GM21367 (cell line): ENCODE measurements around the gene AGBL1.
"Not testable (repeated sequence)": the region's sequence is repeated elsewhere in the genome, so short reads cannot be mapped to it uniquely, and the experiment has no call there.

Experiments
- ATAC-seq: cut with Tn5 transposase; IDR thresholded peaks from one replicate; pipeline ENCODE4 v1.9.1; 2021; ENCODE audit not compliant: unreplicated experiment

Gene AGBL1

DNA sequence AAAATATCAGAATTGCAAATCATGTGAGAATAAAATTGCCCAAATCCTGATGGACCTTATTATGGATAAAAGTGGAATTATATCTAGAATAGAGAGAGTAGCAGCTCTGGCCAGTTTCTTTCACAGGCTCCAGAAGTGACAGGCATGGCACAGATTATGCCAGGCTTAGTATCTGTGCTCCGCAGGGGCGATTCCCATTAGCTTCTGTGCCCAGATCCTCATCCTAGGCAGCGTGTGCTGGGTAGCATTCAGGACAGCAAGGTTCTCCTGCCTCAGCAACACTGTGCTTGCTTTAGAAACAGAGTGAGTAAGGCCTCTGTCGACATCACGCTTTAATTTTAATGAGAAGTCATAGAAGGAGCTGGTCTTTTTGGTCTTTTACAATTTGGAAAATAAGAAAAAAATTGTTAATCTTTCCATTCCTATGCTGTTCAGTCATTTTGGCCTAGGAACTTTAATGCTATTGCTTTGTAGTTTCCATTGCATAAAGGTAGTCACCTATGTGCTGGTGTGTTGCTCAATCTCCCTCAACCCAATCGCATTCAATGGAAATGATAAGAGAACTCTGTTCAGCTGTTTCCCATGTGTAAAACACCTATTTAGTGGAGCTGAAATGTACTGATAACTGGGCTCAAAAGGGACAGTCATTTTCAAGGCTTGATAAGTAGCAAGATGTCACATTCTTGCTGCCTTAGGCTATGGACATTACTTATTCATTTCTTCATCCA is 770.1 kb downstream of the AGBL1 start:
- ATAC-seq = no peak

- ATAC-seq = no peak
These were observed 771.3 kb downstream of the AGBL1 start for GRCh38 chr15:86850939-86851338.

DNA sequence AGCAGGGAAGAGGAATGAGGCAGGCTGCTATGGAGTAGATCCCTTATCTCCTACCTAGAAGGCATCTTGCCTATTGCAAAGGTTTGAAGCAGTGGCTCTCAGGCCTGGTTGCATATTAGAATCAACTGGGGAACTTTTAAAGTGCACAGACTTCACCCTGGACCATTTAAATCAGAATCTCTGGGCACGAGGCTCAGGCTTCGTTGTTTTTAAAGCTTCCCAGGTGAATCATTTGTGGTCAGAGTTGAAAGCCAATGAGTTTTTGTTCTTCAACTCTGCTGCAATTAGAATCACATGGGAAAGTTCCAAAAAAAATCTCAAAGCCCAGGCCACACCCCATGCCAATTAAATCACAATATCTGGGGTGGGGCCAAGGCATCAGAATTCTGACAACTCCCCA is 773.1 kb downstream of the AGBL1 start:
- no peak for ATAC-seq

- ATAC-seq = no peak
These were observed 774.5 kb downstream of the AGBL1 start for GRCh38 chr15:86854176-86854575.

DNA sequence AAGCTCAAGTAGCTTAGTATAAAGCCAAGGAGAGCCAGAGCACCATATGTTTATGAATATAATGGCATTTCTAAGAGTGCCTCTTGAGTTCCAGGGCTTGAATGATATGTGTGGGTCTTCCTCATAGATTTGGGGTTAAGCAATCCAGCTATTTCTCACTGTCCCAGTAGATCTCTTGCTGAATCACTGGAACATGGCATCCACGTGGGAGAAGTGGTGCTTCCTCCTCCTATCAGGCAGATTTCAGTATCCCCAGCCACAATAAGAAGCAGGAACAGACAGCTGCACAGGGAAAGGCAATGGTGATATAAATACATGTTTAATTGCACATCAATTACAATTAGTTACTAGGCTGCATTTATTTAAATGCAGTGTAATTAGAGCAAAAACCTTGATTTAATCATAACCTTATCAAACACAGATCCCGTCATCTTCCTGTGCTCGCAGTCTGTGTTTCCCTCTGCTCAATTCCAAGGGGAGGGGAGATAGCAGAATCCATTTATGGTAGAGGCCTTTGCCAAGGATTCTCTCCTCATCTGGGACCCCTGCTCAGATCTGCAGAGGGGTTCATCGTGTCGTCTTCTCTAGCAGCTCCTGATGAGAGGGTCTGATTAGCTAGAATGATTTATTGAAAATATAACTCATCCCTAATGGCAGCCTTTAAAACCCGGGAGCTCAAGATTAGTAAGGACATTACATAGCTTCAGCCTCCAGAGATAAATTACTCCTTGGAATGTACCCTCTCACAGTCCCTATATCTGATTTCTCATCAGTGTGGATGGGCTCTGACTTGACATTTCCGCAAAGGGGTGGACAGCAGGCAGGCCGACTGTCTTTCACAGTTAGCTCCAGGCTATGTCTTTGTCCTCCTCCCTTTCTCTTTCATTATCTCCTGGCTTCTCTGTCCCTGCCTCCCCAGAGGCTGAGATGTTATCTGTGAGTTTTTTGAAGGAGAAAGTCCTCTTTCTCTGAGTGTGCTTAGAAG is 775.9 kb downstream of the AGBL1 start:
- no peak for ATAC-seq

DNA sequence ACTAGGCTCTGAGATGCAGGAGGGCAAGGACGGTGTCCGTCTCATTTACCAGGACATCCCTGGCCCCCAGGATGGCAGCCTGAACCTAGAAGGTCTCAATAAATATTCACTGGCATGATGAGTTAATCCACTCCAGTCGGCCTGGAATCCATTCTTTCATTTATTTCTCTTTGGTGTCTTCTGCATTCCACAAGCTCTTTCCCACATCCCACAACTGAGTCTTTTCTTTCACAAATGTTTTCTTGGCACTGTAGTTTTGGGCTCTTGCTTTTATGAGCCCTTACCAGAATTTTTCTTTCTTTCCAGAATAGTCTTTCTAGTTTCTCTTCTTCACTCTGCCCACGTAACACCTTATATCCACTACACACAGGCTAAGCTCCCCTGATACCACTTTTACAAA is 778.0 kb downstream of the AGBL1 start:
- no peak for ATAC-seq

GRCh38 chr15:86863226-86863915 is 783.7 kb downstream of the AGBL1 start:
- no peak for ATAC-seq

- no peak for ATAC-seq
These were observed 786.2 kb downstream of the AGBL1 start for GRCh38 chr15:86865920-86866319.

DNA sequence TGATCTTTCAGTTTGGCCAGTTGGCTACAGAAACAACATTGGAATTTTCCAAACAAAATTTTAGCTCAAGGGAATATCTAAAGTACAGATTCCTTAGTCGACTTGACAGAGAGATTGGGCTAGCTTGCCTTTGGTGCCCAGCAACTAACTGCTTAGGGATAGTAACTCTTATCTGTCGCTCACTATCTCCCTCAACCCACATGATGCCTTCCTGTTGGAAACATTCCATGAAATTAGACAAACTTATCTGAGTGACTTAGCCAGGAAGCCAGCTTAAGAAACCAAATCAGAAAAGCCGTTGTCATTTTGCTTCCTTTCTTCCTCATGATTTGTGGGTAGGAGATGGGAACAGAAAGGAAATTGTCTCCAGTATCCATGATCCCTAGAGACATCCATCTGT is 791.2 kb downstream of the AGBL1 start:
- no peak for ATAC-seq

DNA sequence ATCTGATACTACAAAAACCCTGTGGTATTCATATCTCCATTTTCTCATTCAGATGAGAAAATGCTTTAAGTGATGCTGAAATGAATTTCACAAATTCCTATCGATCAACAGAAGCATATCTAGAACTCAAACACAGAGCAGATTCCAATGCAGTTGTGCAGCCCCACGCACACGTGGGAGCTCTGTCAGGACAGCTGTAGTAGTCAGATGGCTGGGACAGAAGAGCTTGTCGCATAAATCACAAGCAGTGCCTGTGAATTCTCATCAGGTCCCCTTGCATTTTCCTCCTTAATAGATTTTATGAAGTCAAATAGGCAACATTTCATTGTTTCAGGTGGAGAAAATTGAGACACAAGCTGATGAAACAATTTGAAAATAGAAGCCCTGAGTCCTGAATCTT is 792.3 kb downstream of the AGBL1 start:
- no peak for ATAC-seq

DNA sequence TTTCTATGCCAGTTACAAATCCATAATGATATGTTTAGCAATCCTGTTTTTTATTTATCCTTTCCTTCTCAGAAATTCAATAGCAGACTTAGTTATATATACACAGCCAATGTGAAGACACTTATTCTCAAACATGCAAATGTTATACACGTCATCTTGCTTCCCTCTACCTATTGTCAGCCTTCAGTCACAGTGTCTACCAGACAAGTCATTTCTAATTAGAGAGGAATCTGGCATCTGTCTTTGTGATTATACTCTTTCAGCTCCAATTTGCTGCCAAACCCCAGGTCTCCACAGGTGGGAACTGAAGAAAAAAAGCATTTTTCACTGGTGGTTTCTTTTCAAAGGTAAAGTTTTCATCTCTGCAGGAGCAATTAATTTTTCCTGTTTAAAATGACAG is 793.1 kb downstream of the AGBL1 start:
- ATAC-seq = no peak

DNA sequence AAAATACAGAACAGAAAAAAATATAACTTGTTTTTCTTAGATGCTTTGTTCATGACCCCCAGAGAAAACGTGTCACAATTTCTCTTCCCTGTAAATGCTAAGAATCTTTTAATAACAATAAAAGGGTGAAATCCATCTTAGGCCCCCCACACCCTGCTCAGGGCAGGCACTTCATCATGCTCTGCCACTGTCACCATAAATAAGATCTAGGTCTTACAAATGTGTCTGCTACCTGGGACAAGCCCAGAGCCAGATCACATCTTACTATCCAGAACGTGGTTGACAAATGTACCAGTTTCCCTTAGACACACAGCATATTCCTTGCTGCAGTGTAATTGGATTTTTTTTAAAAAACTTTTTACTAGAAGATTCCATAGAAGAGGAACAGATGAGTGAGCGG is 795.4 kb downstream of the AGBL1 start:
- ATAC-seq = no peak

- ATAC-seq = no peak
These were observed 796.8 kb downstream of the AGBL1 start for GRCh38 chr15:86876387-86876944.

DNA sequence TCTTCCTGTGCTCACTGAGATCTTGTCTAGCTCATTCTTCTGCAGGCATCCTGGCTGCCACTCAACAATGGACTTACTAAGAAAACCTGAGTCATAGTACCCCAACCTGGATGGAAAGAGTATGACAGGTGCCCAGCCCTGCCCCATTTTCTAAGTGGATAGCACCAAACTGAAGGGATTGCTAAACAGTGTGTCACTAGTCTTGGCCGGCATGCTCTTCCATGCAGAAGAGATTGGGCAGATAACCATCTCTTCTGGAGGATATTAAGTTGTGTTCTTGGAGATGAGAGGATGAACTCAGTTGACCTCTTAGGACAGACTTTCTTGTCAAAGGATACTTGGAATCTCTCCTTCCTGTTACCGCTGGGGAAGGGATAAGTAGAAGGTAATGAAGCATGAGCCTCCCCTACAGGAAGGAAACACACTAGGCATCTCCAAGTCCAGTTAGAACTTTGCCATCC is 797.5 kb downstream of the AGBL1 start:
- ATAC-seq = no peak

- ATAC-seq = not testable (repeated sequence)
These were observed 799.2 kb downstream of the AGBL1 start for GRCh38 chr15:86878844-86879243.

DNA sequence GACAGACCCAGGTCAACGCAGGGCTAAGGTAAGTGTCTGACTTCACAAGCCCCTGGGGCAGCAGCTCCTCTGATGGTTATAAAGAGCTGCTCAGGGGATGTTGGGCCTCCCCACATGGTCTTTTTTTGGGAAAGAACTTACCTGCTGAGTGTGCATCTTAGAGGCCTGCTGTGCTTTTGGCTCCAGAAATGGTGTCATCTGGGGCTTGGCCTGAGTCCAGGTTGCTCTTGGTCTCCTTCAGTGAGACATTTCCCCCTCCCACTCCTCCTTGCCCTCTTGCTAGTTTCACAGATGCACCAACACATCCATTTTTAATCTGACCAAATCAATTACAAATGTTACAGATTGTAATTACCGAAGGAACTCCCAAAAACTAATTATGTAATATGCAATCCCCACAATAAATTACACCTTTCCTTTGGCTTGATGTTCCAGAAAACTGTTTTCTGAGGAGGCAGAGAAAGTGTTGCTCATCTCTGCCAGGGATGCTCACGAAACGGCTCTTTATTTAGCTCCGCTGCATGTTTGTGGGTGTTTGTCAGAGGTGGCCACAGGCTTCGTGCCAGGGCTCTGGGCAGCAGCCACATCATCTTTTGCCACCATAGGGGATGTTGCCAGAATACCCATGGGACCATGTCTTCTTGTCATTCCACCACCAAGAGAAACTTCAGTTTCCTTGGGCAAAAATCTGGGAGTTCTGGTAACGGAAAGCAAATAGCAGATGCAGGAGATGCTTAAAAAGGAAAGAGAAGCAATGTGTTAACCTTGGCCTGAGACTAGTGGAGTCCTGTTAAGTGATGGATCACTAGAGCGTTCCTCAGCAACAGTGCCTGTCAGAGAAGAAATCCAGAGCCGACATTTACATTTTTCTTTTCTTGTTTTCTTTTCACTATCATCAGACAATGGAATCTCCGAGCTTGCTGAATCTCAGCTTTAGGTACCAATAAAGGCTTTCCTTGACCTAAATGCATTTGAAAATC is 799.9 kb downstream of the AGBL1 start:
- ATAC-seq = no peak

DNA sequence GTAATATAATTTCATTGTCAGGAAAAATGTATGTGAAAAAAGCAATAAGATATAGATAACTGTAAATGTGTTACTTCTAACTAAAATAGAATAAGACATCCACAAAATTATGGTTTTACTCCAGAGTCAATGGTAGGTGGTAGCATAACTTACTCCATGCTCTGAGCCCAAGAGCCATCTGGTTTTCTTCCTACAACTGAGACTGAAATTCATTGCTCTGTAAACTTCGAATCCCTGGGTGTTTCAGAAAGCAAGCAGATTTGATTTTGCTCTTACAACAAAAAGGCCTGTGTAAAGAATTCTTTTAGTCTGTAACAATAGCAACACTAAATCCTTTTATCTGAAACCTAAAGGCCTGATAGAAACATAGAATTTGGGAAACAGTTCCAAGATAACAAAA is 805.9 kb downstream of the AGBL1 start:
- ATAC-seq = no peak

- no peak for ATAC-seq
These were observed 813.2 kb downstream of the AGBL1 start for GRCh38 chr15:86892774-86893449.

- ATAC-seq = no peak
These were observed 814.6 kb downstream of the AGBL1 start for GRCh38 chr15:86894269-86894668.
